ENCODE data around the gene TRIM49D1.
"Not testable (repeated sequence)": the region's sequence is repeated elsewhere in the genome, so short reads cannot be mapped to it uniquely, and the experiment has no call there.

TRIM49D1 gene, protein sequence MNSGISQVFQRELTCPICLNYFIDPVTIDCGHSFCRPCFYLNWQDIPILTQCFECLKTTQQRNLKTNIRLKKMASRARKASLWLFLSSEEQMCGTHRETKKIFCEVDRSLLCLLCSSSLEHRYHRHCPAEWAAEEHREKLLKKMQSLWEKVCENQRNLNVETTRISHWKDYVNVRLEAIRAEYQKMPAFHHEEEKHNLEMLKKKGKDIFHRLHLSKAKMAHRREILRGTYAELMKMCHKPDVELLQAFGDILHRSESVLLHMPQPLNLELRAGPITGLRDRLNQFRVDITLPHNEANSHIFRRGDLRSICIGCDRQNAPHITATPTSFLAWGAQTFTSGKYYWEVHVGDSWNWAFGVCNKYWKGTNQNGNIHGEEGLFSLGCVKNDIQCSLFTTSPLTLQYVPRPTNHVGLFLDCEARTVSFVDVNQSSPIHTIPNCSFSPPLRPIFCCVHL

DNA sequence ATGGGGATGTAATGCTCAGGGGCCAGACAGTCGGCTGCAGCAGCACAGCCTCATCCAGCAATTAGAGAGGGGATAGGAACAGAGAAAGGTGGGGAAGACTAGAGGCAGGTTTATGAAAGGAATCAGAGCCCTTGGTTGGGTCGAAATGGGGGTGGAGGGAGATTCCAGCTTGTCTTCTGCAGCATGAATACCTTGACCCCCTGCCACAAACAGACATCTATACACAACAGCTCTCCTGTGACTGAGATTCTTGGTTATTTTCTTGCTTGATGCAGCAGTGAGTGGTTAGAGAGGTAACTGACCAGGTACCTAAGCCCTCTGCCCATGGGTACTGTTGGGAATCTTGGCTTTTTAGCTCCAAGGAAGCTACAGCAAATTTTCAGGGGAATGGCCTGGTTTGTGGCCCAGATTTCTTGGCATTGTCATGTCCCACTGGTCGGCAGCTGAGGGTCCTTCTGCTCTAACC lies at the start of gene TRIM49D1:
TRIM49D1 (minus strand) TSS at position 51 of the 466 bp plus-strand sequence. CDS start 4,535 bp downstream, outside the sequence.
- no peak within 1 kb of the TSS for H3K4me3 ChIP-seq (replicated peaks; ENCODE audit: low read depth, low read length)
- DNase-seq (ENCODE audit: extremely low read depth, low read depth), result no peak
- TF ChIP-seq, protein P1, sequence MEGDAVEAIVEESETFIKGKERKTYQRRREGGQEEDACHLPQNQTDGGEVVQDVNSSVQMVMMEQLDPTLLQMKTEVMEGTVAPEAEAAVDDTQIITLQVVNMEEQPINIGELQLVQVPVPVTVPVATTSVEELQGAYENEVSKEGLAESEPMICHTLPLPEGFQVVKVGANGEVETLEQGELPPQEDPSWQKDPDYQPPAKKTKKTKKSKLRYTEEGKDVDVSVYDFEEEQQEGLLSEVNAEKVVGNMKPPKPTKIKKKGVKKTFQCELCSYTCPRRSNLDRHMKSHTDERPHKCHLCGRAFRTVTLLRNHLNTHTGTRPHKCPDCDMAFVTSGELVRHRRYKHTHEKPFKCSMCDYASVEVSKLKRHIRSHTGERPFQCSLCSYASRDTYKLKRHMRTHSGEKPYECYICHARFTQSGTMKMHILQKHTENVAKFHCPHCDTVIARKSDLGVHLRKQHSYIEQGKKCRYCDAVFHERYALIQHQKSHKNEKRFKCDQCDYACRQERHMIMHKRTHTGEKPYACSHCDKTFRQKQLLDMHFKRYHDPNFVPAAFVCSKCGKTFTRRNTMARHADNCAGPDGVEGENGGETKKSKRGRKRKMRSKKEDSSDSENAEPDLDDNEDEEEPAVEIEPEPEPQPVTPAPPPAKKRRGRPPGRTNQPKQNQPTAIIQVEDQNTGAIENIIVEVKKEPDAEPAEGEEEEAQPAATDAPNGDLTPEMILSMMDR (IDR thresholded peaks at IDR 0.05; ENCODE audit: low read depth, low read length, missing control alignments), result no peak

DNA sequence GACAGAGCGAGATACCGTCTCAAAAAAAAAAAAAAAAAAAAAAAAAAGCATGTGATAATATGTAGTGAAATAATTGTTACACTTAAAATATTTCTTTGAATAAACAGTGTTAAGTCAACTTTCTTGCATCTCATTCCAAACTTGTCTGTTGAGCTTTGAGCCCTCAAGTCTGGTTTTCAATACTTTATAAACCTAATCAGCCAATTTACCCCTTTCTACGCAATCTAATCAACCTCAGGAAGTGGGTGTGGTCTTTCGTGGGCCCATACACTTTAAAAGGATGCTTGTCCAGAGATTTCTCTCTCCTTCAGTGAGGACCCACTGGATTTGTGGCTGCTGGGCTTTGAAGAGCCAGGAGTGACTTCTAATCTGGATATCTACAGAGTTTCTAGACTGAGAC lies 43.7 kb upstream of the TRIM49D1 start, which contains the start of gene TRIM64:
TRIM64 (plus strand) TSS at position 301 of the 400 bp plus-strand sequence. CDS start 2,467 bp downstream, outside the sequence.
- not testable (repeated sequence) for H3K4me3 ChIP-seq (replicated peaks; ENCODE audit: low read depth, low read length); DNase-seq (ENCODE audit: extremely low read depth, low read depth)

DNA sequence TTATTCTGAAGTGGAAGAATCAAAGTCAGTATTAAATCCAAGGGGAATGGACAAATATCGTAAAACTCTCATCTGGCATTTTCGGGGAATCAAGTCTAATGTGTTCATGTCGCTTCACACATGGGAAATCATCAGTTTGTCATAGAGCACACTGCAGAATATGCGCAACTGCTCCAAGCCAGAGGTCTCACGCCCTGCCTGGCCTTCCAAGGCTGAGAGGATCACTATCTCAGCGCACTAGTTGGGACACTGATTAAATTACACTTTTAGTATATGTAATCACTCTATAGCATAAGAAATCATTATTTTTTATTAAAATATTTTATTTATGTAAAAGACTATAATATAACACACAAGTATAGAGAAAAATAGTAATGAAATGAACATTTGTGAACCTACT lies 38.8 kb upstream of the TRIM49D1 start:
- not testable (repeated sequence) for DNase-seq (ENCODE audit: extremely low read depth, low read depth); H3K4me3 ChIP-seq (replicated peaks; ENCODE audit: low read depth, low read length)

DNA sequence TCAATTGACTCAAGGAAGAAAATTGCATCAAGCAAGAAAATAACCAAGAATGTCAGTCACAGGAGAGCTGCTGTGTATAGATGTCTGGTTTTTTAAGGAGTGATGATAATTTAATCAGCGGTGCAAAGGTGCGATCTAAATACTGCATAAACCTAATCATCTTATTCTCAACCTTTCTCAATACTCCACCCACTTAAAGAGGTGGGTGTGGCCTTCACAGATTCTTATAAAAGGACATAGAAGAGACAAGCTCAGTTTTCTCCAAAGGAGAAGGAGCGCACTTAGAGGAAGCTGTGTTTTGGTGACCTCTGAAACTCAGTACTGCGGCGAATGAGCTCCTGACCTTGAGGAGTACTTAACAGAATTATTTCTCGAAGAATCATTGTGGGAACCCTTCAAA lies 1.7 kb upstream of the TRIM49D1 start, which contains the start of gene TRIM49D2:
TRIM49D2 (plus strand) TSS at position 301 of the 400 bp plus-strand sequence. CDS start 2,698 bp downstream, outside the sequence.
- H3K4me3 ChIP-seq (replicated peaks; ENCODE audit: low read depth, low read length); DNase-seq (ENCODE audit: extremely low read depth, low read depth): not testable (repeated sequence)

DNA sequence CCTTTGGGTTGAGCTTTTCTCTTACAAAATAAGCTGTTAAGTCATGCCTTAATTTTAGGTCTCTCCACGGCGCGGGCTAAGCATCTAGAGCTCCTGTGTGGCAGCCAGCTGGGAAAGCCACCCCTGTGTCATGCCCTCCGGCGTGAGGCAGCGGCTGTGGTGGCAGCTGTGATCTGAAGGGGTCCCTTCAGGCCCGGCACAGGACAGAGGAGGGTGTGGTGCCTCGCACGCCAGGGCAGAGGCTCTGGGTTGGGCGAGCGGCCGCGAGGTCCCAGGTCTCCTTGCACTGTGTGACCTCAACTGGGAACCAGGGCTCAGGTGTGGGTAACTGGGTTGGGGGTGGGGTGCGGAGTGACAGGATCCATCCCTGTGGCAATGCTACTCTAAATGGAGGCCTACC lies 21.2 kb downstream of the TRIM49D1 start:
- not testable (repeated sequence) for DNase-seq (ENCODE audit: extremely low read depth, low read depth)

DNA sequence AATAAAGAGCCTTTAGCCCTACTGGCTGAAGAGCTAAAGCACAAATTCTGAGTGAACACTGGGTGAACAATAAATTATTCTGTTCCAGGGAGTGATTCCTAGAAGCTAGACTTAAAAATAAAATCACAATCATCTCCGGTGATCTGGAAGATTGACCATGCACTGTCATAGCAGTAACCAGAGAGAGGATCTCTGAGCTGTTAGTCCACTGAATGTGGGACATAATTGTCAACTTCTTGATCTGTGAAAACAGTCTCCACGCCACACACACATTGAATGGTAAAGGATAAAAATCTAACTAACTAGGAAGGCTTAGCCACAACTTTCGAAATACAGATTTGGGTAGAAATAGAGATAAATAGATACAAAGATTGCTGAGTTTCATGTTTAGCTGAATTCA lies 28.8 kb downstream of the TRIM49D1 start:
- not testable (repeated sequence) for H3K4me3 ChIP-seq (replicated peaks; ENCODE audit: low read depth, low read length); DNase-seq (ENCODE audit: extremely low read depth, low read depth)

More for the DNA sequence above, 21.2 kb downstream of the TRIM49D1 start:
- not testable (repeated sequence) for H3K4me3 ChIP-seq (replicated peaks; ENCODE audit: low read depth, low read length)

DNA sequence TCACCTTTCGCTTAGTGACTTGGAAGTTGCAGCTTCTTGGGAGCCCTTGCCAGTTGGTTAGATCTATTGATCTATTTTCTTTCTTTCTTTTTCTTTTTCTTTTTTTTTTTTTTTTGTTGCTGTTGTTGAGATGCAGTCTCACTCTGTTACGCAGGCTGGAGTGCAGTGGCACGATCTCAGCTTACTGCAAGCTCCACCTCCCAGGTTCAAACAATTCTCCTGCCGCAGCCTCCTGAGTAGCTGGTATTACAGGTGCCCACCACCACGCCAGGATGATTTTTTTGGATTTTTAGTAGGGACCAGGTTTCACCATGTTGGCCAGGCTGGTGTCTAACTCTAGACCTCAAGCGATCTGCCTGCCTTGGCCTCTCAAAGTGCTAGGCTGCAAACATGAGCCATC lies 44.5 kb downstream of the TRIM49D1 start:
- DNase-seq (ENCODE audit: extremely low read depth, low read depth); H3K4me3 ChIP-seq (replicated peaks; ENCODE audit: low read depth, low read length): not testable (repeated sequence)

DNA sequence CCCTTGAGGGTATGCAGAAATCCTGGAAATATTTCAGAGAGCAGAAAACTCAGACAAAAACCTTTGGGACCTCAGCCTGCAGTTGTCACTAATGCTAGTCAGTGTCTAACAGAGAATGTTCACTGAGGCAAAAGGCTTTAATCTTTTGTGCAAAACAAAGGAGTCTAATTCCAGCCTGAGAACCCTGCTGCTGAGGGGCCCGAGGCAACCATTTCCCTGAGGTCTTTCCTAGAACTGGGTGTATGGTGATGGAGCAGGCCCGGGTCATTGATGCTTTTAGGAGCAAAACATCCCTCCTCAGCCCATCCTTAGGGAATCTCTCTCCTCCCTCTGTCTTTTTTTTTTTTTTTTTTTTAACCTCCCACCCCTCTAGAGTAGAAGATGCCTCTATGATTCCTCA lies 49.5 kb downstream of the TRIM49D1 start:
- H3K4me3 ChIP-seq (replicated peaks; ENCODE audit: low read depth, low read length); DNase-seq (ENCODE audit: extremely low read depth, low read depth): not testable (repeated sequence)

DNA sequence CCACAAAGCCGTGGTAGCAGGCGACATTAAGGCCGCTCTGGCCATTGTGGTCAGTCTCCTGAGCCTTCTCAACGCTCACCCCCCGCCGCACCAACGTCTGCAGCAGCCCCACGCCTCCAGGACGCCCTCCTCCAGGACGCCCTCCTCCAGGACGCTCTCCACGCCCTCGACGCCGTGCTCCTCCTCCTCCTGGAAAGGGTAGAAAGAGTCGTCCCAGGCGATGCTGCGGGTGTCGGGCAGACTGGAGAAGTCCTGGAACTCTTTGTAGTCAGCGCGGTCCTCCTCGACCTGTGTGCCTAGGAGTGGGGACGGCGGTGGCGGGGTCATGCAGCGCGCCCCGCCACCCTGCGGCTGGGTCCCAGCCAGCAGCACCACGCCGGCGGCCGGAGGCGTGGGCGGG lies 56.8 kb downstream of the TRIM49D1 start:
- not testable (repeated sequence) for DNase-seq (ENCODE audit: extremely low read depth, low read depth); H3K4me3 ChIP-seq (replicated peaks; ENCODE audit: low read depth, low read length)

DNA sequence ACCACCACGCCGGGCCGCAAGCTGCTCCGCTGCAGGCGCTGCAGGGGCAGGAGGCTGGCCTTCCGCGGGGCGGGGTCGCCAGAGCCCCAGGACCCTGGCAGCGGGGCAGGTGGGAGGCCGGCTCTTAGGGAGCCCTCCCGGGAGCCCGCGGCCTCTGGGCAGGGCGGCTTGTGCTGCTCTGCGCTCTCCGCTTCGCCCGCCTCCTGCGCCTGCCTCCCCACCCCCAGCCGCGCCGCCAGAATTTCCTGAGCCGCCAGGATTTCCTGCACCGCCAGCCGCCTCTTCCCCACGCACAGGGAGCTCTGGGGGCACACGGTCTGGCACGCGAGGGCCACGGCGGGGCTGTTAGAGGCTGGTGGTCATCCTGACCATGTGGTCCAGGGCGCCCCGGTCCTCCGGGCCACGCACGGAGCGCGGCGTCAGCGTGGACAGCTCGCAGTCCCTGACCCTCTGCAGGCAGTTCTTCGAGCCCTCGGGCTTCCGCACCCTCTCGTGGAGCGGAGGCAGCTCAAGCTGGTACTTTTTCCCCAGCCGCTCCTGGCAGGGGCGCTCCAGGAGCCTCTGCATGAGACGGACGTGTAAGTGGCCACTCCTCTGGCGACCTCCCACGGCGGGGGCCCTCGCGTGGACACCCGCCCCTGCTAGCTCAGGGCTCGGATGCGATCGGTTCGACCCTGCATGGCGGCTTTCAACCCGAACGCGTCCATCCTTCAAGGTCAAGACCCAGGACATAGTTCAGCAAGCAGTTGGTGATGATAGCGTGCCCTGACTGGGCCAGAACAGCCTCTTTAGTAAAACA lies 57.9 kb downstream of the TRIM49D1 start:
- not testable (repeated sequence) for H3K4me3 ChIP-seq (replicated peaks; ENCODE audit: low read depth, low read length); DNase-seq (ENCODE audit: extremely low read depth, low read depth)

Measured in HFF-Myc (cell line).